Suprapubic skin (tissue), 4 donors: Measurements from ENCODE around the gene SLC12A6. TPM values are rescaled to one million over a fixed set of nuclear protein-coding genes. Genes with fewer than 3 reads are reported as not detected.
"Not testable (repeated sequence)": the region's sequence is repeated elsewhere in the genome, so short reads cannot be mapped to it uniquely, and the experiment has no call there.

Experiments
- DNase-seq, 2 donors: peaks; one replicate each; pipeline ENCODE4 v3.0.0-alpha.2; 2019; ENCODE audit warnings: low spot score in 2 of 2
- H3K27ac ChIP-seq: fragments of 200-600 bp; sonication (generic); one replicate; pipeline ENCODE4 v1.5.1; 2019
- H3K27me3 ChIP-seq: fragments of 200-600 bp; sonication (generic); one replicate; pipeline ENCODE4 v1.5.1; 2019
- H3K36me3 ChIP-seq: fragments of 200-600 bp; sonication (generic); one replicate; pipeline ENCODE4 v1.5.1; 2019
- H3K4me1 ChIP-seq: fragments of 200-600 bp; sonication (generic); one replicate; pipeline ENCODE4 v1.5.1; 2019
- H3K4me3 ChIP-seq: fragments of 200-600 bp; sonication (generic); one replicate; pipeline ENCODE4 v1.5.1; 2019; ENCODE audit warnings: mild to moderate bottlenecking
- H3K9me3 ChIP-seq: fragments of 200-600 bp; sonication (generic); one replicate; pipeline ENCODE4 v1.5.1; 2019
- CTCF ChIP-seq, 2 donors: fragments of 200-600 bp in 1 of 2; fragments of 450-650 bp in 1 of 2; sonication (generic) in 1 of 2; IDR thresholded peaks; one replicate each; pipeline ENCODE4 v1.5.1; 2016 to 2019; ENCODE audit warnings: antibody characterized with exemption in 2 of 2, mild to moderate bottlenecking in 1 of 2, moderate library complexity in 1 of 2
- EP300 ChIP-seq: sonication (generic); formaldehyde crosslinking; IDR thresholded peaks from one replicate; pipeline ENCODE4 v1.6.1; 2017; ENCODE audit warnings: antibody characterized with exemption
- POLR2A ChIP-seq, 2 donors: fragments of 450-650 bp; IDR thresholded peaks; one replicate each; pipeline ENCODE4 v1.6.1; 2017; ENCODE audit warnings: antibody characterized with exemption in 2 of 2, mild to moderate bottlenecking in 2 of 2, moderate library complexity in 2 of 2
- POLR2AphosphoS5 ChIP-seq, 3 donors: sonication (generic); formaldehyde crosslinking; IDR thresholded peaks; one replicate each; pipeline ENCODE4 v1.6.1; 2017; ENCODE audit warnings: antibody characterized with exemption in 3 of 3
- WGBS: methylation state at CpG from one replicate; pipeline ENCODE4 v1.1.5; 2018; 5-methylcytosine and 5-hydroxymethylcytosine counted together
- total RNA-seq, 4 donors: library from RNA; depleted of rRNA; stranded (reverse); fragments of >200 nt; gene quantifications; one replicate each; pipeline ENCODE4 v1.1.0, GENCODE V29; 2016

Gene SLC12A6
- total RNA-seq, 4 donors from 2014 or later = 18.3 to 78.9 (median 35.9) TPM

DNA sequence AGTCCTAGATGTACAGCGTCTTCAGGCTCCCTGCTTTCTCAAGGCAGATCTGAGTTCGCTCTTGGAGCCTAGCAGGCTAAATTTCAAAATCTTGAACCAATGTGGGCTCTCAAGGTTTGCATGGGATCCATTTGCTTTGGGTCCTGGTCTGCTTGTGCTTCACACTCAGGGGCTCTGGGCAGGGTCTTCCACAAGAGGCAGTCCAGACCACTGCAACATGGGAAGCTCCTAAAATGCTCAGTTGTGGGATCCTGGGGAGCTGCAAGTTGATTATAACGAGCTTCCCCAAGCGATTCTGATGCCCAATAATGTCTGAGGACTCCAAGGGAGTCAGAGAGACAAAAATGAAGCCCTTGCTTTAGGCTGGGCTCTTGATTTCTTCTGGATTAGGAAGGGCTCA lies 12.2 kb upstream of the SLC12A6 start:
- Histone ChIP-seq H3K27me3 (no peaks in the 10 kb centered on the region), H3K4me1 (no peaks in the 10 kb centered on the region), H3K36me3 (no peaks in the 10 kb centered on the region), H3K4me3 (no peak overlapping the region), H3K9me3 (no peaks in the 10 kb centered on the region), H3K27ac (no peak overlapping the region)
- DNase-seq = no peak
- TF ChIP-seq EP300 (no peak), POLR2A (IDR thresholded peaks at IDR 0.05) (no peak), POLR2AphosphoS5 (IDR thresholded peaks at IDR 0.05) (no peak)
- WGBS = 76% methylated on average over 4 of the region's 4 CpGs

DNA sequence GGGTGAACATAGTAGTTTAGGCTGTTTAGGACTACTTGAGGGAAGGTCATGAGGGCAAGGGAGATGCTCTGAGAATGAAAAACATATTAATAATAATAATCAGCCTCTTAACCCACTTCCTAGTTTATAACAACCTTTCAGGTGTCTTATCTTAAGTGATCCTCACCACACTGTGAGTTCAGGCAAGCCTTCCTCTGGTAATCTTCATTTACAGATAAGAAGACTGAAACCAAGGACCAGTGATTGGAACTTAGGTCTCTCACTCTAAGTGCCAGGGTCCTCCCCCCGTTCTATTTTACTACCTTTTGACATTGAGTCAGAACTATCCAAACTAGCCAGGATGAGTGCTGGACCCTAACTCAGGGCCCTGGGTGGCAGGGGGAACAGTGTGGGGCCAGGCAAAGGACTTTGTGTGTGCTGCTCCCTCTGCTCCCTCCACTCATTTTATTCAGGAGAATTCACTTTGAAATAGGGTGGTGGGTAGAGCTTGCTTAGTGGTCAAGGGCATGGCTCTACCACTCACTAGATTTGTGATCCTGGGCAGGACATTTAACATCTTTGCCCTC lies 11.2 kb upstream of the SLC12A6 start:
- H3K36me3 ChIP-seq = no peaks in the 10 kb centered on the region
- no peak overlapping the region for H3K4me3 ChIP-seq
- no peaks in the 10 kb centered on the region for H3K4me1 ChIP-seq
- no peak overlapping the region for H3K27ac ChIP-seq
- TF ChIP-seq CTCF (IDR thresholded peaks at IDR 0.05) (no peak), POLR2AphosphoS5 (IDR thresholded peaks at IDR 0.05) (no peak), EP300 (no peak), POLR2A (IDR thresholded peaks at IDR 0.05) (no peak)
- no peaks in the 10 kb centered on the region for H3K9me3 ChIP-seq
- DNase-seq = no peak
- WGBS = 57% methylated on average over 1 of the region's 1 CpG
- H3K27me3 ChIP-seq = no peaks in the 10 kb centered on the region

DNA sequence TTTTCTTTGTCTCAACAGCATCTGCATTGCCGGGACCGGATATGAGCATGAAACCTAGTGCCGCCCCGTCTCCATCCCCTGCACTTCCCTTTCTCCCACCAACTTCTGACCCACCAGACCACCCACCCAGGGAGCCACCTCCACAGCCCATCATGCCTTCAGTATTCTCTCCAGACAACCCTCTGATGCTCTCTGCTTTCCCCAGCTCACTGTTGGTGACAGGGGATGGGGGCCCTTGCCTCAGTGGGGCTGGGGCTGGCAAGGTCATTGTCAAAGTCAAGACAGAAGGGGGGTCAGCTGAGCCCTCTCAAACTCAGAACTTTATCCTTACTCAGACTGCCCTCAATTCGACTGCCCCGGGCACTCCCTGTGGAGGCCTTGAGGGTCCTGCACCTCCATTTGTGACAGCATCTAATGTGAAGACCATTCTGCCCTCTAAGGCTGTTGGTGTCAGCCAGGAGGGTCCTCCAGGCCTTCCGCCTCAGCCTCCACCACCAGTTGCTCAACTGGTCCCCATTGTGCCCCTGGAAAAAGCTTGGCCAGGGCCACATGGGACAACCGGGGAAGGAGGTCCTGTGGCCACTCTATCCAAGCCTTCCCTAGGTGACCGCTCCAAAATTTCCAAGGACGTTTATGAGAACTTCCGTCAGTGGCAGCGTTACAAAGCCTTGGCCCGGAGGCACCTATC lies 10.5 kb upstream of the SLC12A6 start:
- WGBS = 83% methylated on average over 13 of the region's 13 CpGs

GRCh38 chr15:34342737-34343575 lies 5.4 kb upstream of the SLC12A6 start, which contains the start of the genes NOP10 and NUTM1:
Gene NOP10, minus strand, starts transcription at chr15:34343136. Its CDS starts 63 bp downstream, at chr15:34343073.
Gene NUTM1, plus strand, starts transcription at chr15:34343315. Its CDS starts 382 bp downstream, at chr15:34343697.
- TF ChIP-seq POLR2AphosphoS5 (IDR thresholded peaks at IDR 0.05) (peak; percentile 65 to 90 (median 83)), EP300 (no peak), CTCF (IDR thresholded peaks at IDR 0.05) (peak; percentile 92 to 96), POLR2A (IDR thresholded peaks at IDR 0.05) (peak in 1 of 2 donors; percentile 53)
- WGBS = 2% methylated on average over 38 of the region's 38 CpGs
- H3K27me3 ChIP-seq = no peaks in the 10 kb centered on the region
- peaks cover 30% of the 10 kb centered on the region for H3K4me1 ChIP-seq
- H3K4me3 ChIP-seq = peak within 1 kb of the TSS; percentile 72
- peak within 1 kb of the TSS; percentile 90 for H3K27ac ChIP-seq
- no peaks in the 10 kb centered on the region for H3K9me3 ChIP-seq
- H3K36me3 ChIP-seq = peaks cover 18% of the 10 kb centered on the region
- peak; percentile 95 for DNase-seq

More for the DNA sequence above, 10.5 kb upstream of the SLC12A6 start:
- TF ChIP-seq EP300 (no peak), CTCF (IDR thresholded peaks at IDR 0.05) (no peak), POLR2A (IDR thresholded peaks at IDR 0.05) (no peak), POLR2AphosphoS5 (IDR thresholded peaks at IDR 0.05) (no peak)
- H3K4me1 ChIP-seq = peaks cover 5% of the 10 kb centered on the region
- no peak overlapping the region for H3K4me3 ChIP-seq
- no peak for DNase-seq
- H3K27ac ChIP-seq = no peak overlapping the region
- no peaks in the 10 kb centered on the region for H3K27me3 ChIP-seq
- no peaks in the 10 kb centered on the region for H3K9me3 ChIP-seq
- no peaks in the 10 kb centered on the region for H3K36me3 ChIP-seq

DNA sequence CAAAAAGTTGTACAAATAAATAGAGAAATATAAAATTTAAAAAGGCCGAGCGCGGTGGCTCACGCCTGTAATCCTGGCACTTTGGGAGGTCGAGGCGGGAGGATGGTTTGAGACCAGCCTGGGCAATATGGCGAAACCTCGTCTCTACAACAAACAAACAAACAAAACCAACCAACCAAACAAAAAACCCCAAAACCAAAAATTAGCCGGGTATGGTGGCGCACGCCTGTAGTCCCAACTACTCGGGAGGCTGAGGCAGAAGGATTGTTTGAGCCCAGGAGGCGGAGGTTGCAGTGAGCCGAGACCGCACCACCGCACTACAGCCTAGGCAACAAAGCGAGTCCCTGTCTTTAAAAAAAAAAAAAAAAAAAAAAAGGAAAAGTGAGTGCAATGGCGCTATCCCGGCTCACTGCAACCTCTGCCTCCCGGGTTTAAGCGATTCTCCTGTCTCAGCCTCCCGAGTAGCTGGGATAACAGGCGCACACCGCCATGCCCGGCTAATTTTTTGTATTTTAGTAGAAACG lies 4.7 kb upstream of the SLC12A6 start:
- Histone ChIP-seq H3K27ac (peak overlapping the region; percentile 90), H3K36me3 (peaks cover 18% of the 10 kb centered on the region), H3K4me1 (peaks cover 31% of the 10 kb centered on the region), H3K4me3 (peak overlapping the region; percentile 72)
- H3K9me3 ChIP-seq, DNase-seq, H3K27me3 ChIP-seq: not testable (repeated sequence)
- 40% methylated on average over 26 of the region's 26 CpGs for WGBS
